GM19468 (cell line): ENCODE measurements around the gene ANKRD52.
"Not testable (repeated sequence)": the region's sequence is repeated elsewhere in the genome, so short reads cannot be mapped to it uniquely, and the experiment has no call there.

Source experiments
- ATAC-seq: cut with Tn5 transposase; IDR thresholded peaks from one replicate; pipeline ENCODE4 v1.9.1; 2021; ENCODE audit warnings: mild to moderate bottlenecking, moderate library complexity, moderate number of reproducible peaks; ENCODE audit not compliant: unreplicated experiment; ENCODE audit errors: extremely low read depth

The ANKRD52 gene

GRCh38 chr12:56219840-56220239 is 38.3 kb downstream of the ANKRD52 start:
- no peak for ATAC-seq

GRCh38 chr12:56216461-56216860 is 41.7 kb downstream of the ANKRD52 start:
- no peak for ATAC-seq

GRCh38 chr12:56213878-56214277 is 44.3 kb downstream of the ANKRD52 start:
- ATAC-seq = no peak

GRCh38 chr12:56212361-56212760 is 45.8 kb downstream of the ANKRD52 start:
- no peak for ATAC-seq

- no peak for ATAC-seq
These were observed 50.2 kb downstream of the ANKRD52 start for GRCh38 chr12:56208006-56208405.

GRCh38 chr12:56206452-56207166 is 51.6 kb downstream of the ANKRD52 start:
- no peak for ATAC-seq

- ATAC-seq = no peak
These were observed 52.7 kb downstream of the ANKRD52 start for GRCh38 chr12:56205445-56205844.

GRCh38 chr12:56204275-56204674 is 53.9 kb downstream of the ANKRD52 start:
- no peak for ATAC-seq

GRCh38 chr12:56202838-56203237 is 55.3 kb downstream of the ANKRD52 start:
- no peak for ATAC-seq

GRCh38 chr12:56202366-56202765 is 55.8 kb downstream of the ANKRD52 start:
- no peak for ATAC-seq

- no peak for ATAC-seq
These were observed 59.3 kb downstream of the ANKRD52 start for GRCh38 chr12:56198836-56199235.

GRCh38 chr12:56197921-56198635 is 60.1 kb downstream of the ANKRD52 start:
- ATAC-seq = no peak

- not testable (repeated sequence) for ATAC-seq
These were observed 61.2 kb downstream of the ANKRD52 start for GRCh38 chr12:56196818-56197550.

- ATAC-seq = no peak
These were observed 65.1 kb downstream of the ANKRD52 start for GRCh38 chr12:56193025-56193578.

- ATAC-seq = no peak
These were observed 65.6 kb downstream of the ANKRD52 start for GRCh38 chr12:56192582-56192981.

GRCh38 chr12:56190695-56191155 is 67.5 kb downstream of the ANKRD52 start:
- ATAC-seq = no peak

GRCh38 chr12:56189918-56190694 is 68.1 kb downstream of the ANKRD52 start:
- ATAC-seq = no peak

GRCh38 chr12:56189099-56189917 is 68.9 kb downstream of the ANKRD52 start, which contains the start of gene SMARCC2:
TSS of gene SMARCC2 (minus strand) at chr12:56189483. CDS start at chr12:56189461, 22 bp downstream.
- no peak for ATAC-seq

GRCh38 chr12:56188778-56189098 is 69.4 kb downstream of the ANKRD52 start:
- ATAC-seq = no peak
